ENCODE data around the gene AAMP. TPM values are rescaled to one million over a fixed set of nuclear protein-coding genes. Genes with fewer than 3 reads are reported as not detected.
A peak's percentile ranks its signal among the peaks of the same experiment; 100 is the strongest.

The AAMP gene
- total RNA-seq, 1 donor from 2014 or later: 39.6 TPM

DNA sequence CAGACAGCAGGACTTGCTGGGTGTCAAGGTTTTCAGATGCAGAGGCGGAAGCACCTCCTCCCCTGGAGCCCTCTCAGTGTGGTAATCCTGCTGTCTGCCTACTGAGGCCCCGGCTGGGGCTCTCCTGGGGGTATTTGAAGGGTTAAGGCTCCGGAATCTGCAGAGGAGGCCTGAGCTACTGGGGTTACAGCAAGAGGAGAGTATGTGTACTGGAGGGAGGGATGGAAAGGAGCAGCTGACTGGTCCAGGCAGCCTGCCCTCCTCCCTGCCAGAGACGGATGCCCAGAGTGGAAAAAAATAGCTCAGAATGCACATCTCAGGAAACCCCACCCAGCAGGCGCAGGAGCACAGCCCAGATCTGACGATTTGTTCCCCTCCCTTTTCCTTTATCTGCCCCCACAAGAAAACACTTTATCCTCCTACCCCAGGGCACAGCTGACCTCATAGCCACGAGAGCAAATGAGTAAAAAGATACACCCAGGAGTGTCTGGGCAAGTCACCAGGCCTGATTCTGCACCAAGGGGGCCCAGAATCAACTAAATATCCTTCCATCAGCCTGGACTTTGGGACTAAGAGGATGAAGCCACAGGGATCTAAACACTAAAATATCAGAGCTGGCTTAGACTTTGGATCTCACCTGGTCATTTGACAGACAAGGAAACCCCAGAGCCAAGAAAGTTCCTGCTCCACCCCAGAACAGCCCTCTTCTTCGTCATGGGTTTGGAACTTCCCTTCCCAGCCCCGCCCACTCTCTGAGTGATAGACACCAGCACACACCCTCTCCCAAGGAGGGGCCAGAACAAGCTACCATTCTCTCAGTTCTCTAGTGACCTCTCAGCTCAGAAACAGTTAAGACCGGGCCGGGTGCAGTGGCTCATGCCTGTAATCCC is 16.9 kb upstream of the AAMP start:
- DNase-seq (ENCODE audit: low spot score): no peak
- Mint-ChIP-seq H3K36me3 (ENCODE audit: low read depth) (peaks cover 2% of the 10 kb centered on the region), H3K27ac (ENCODE audit: unreplicated experiment) (peak overlapping the region; percentile 98), H3K27me3 (ENCODE audit: low read depth) (no peaks in the 10 kb centered on the region), H3K4me3 (ENCODE audit: unreplicated experiment) (peak overlapping the region; percentile 75), H3K9me3 (ENCODE audit: low read depth) (no peaks in the 10 kb centered on the region), H3K4me1 (ENCODE audit: low read depth) (peaks cover 88% of the 10 kb centered on the region)
- TF ChIP-seq, protein P1, sequence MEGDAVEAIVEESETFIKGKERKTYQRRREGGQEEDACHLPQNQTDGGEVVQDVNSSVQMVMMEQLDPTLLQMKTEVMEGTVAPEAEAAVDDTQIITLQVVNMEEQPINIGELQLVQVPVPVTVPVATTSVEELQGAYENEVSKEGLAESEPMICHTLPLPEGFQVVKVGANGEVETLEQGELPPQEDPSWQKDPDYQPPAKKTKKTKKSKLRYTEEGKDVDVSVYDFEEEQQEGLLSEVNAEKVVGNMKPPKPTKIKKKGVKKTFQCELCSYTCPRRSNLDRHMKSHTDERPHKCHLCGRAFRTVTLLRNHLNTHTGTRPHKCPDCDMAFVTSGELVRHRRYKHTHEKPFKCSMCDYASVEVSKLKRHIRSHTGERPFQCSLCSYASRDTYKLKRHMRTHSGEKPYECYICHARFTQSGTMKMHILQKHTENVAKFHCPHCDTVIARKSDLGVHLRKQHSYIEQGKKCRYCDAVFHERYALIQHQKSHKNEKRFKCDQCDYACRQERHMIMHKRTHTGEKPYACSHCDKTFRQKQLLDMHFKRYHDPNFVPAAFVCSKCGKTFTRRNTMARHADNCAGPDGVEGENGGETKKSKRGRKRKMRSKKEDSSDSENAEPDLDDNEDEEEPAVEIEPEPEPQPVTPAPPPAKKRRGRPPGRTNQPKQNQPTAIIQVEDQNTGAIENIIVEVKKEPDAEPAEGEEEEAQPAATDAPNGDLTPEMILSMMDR (IDR thresholded peaks at IDR 0.05): no peak

- H3K4me1 Mint-ChIP-seq (ENCODE audit: low read depth): peaks cover 79% of the 10 kb centered on the region
- no peaks in the 10 kb centered on the region for H3K27me3 Mint-ChIP-seq (ENCODE audit: low read depth)
- no peaks in the 10 kb centered on the region for H3K9me3 Mint-ChIP-seq (ENCODE audit: low read depth)
- TF ChIP-seq, protein P1 (IDR thresholded peaks at IDR 0.05): no peak
- no peak for DNase-seq (ENCODE audit: low spot score)
- peak overlapping the region; percentile 75 for H3K4me3 Mint-ChIP-seq (ENCODE audit: unreplicated experiment)
- peak overlapping the region; percentile 98 for H3K27ac Mint-ChIP-seq (ENCODE audit: unreplicated experiment)
- peaks cover 4% of the 10 kb centered on the region for H3K36me3 Mint-ChIP-seq (ENCODE audit: low read depth)
Measured at GRCh38 chr2:218285604-218286003, 15.7 kb upstream of the AAMP start.

GRCh38 chr2:218284106-218284811 is 14.3 kb upstream of the AAMP start:
- Mint-ChIP-seq H3K36me3 (ENCODE audit: low read depth) (peaks cover 13% of the 10 kb centered on the region), H3K4me1 (ENCODE audit: low read depth) (peaks cover 67% of the 10 kb centered on the region), H3K27ac (ENCODE audit: unreplicated experiment) (peak overlapping the region; percentile 54), H3K4me3 (ENCODE audit: unreplicated experiment) (no peak overlapping the region), H3K27me3 (ENCODE audit: low read depth) (no peaks in the 10 kb centered on the region), H3K9me3 (ENCODE audit: low read depth) (no peaks in the 10 kb centered on the region)
- TF ChIP-seq, protein P1 (IDR thresholded peaks at IDR 0.05): no peak
- no peak for DNase-seq (ENCODE audit: low spot score)

- peak overlapping the region; percentile 94 for H3K27ac Mint-ChIP-seq (ENCODE audit: unreplicated experiment)
- TF ChIP-seq, protein P1 (IDR thresholded peaks at IDR 0.05): no peak
- H3K9me3 Mint-ChIP-seq (ENCODE audit: low read depth): no peaks in the 10 kb centered on the region
- no peaks in the 10 kb centered on the region for H3K27me3 Mint-ChIP-seq (ENCODE audit: low read depth)
- H3K4me3 Mint-ChIP-seq (ENCODE audit: unreplicated experiment): peak overlapping the region; percentile 22
- DNase-seq (ENCODE audit: low spot score): no peak
- peaks cover 20% of the 10 kb centered on the region for H3K36me3 Mint-ChIP-seq (ENCODE audit: low read depth)
- H3K4me1 Mint-ChIP-seq (ENCODE audit: low read depth): peaks cover 53% of the 10 kb centered on the region
Measured at GRCh38 chr2:218282173-218282991, 12.4 kb upstream of the AAMP start.

DNA sequence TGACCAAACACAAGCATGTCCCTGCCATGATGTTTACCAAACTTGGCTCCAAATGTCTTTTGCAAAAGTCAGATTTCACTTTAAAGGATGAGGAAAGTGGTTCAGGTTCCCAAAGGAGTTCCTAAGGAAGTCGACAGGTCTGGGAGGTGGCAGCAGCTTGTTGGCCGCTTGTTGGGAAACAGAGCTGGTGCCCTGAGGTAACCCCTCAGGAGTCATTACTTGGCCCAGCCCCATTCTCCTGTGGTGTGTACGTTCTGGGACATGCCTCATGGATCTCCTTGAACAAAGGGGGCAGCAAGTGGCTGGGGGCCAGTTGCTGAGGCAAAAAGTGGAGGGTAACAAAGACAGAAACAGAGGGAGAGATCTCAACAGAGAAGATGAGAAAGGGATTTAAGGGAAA is 11.5 kb upstream of the AAMP start:
- H3K4me1 Mint-ChIP-seq (ENCODE audit: low read depth): peaks cover 44% of the 10 kb centered on the region
- no peak overlapping the region for H3K4me3 Mint-ChIP-seq (ENCODE audit: unreplicated experiment)
- H3K36me3 Mint-ChIP-seq (ENCODE audit: low read depth): peaks cover 27% of the 10 kb centered on the region

More for the DNA sequence above, 11.5 kb upstream of the AAMP start:
- TF ChIP-seq, protein P1 (IDR thresholded peaks at IDR 0.05): no peak
- Mint-ChIP-seq H3K27ac (ENCODE audit: unreplicated experiment) (peak overlapping the region; percentile 79), H3K27me3 (ENCODE audit: low read depth) (no peaks in the 10 kb centered on the region), H3K9me3 (ENCODE audit: low read depth) (no peaks in the 10 kb centered on the region)
- DNase-seq (ENCODE audit: low spot score): no peak
